Activated CD8-positive, alpha-beta memory T cell treated with anti-CD3 and anti-CD28 coated beads, Interleukin-2, amount 10 ng/mL, durations not matched to agents 7 days and 5 days (primary cell): Measurements from ENCODE around the gene FOXA2. TPM values are rescaled to one million over a fixed set of nuclear protein-coding genes. Genes with fewer than 3 reads are reported as not detected.
"Not testable (repeated sequence)": the region's sequence is repeated elsewhere in the genome, so short reads cannot be mapped to it uniquely, and the experiment has no call there.

Source experiments
- ATAC-seq: fragments of 150-1000 bp; cut with Tn5 transposase; one replicate; pipeline ENCODE4 v1.10.0; 2021; ENCODE audit warnings: moderate library complexity
- CTCF ChIA-PET: fragments of 350-600 bp; sonication (Branson Sonifier 250); formaldehyde crosslinking; loops from one replicate; lab custom pipeline; 2021; ENCODE audit warnings: antibody characterized with exemption; lab: Charles Lee
- DNase-seq: peaks from one replicate; pipeline ENCODE4 v3.0.0-alpha.2; 2020
- H3K27ac Mint-ChIP-seq: one replicate; pipeline ENCODE4 v1.8.0; 2021; ENCODE audit warnings: mild to moderate bottlenecking, mixed read lengths
- H3K27me3 Mint-ChIP-seq: one replicate; pipeline ENCODE4 v1.8.0; 2021; ENCODE audit warnings: mixed read lengths
- H3K36me3 Mint-ChIP-seq: one replicate; pipeline ENCODE4 v1.8.0; 2021; ENCODE audit warnings: mild to moderate bottlenecking, mixed read lengths
- H3K4me1 Mint-ChIP-seq: one replicate; pipeline ENCODE4 v1.8.0; 2021; ENCODE audit warnings: mixed read lengths
- H3K4me3 Mint-ChIP-seq: one replicate; pipeline ENCODE4 v1.8.0; 2021; ENCODE audit warnings: mild to moderate bottlenecking, moderate library complexity, mixed read lengths
- H3K9me3 Mint-ChIP-seq: one replicate; pipeline ENCODE4 v1.8.0; 2022; ENCODE audit warnings: low read depth, mixed read lengths
- total RNA-seq, 2 experiments: library from RNA; stranded (reverse); gene quantifications; one replicate each; pipeline ENCODE4 v1.2.3, GENCODE V29; 2021

FOXA2 gene
- total RNA-seq, 2 experiments from 2014 or later, result not detected

- no peak for DNase-seq
- CTCF ChIA-PET, result no interaction called here
- no peaks in the 10 kb centered on the region for H3K27me3 Mint-ChIP-seq
These were observed 30.0 kb downstream of the FOXA2 start for GRCh38 chr20:22554391-22554790.

GRCh38 chr20:22550514-22550913 lies 33.9 kb downstream of the FOXA2 start:
- H3K27me3 Mint-ChIP-seq, H3K36me3 Mint-ChIP-seq, CTCF ChIA-PET, H3K4me1 Mint-ChIP-seq, H3K27ac Mint-ChIP-seq, H3K9me3 Mint-ChIP-seq, ATAC-seq, DNase-seq, H3K4me3 Mint-ChIP-seq: not testable (repeated sequence)

More at GRCh38 chr20:22554391-22554790, 30.0 kb downstream of the FOXA2 start:
- no peaks in the 10 kb centered on the region for H3K36me3 Mint-ChIP-seq
- no peak overlapping the region for H3K4me3 Mint-ChIP-seq
- peaks cover 1% of the 10 kb centered on the region for H3K9me3 Mint-ChIP-seq
- no peak for ATAC-seq
- H3K27ac Mint-ChIP-seq, result no peak overlapping the region
- no peaks in the 10 kb centered on the region for H3K4me1 Mint-ChIP-seq

GRCh38 chr20:22548040-22548439 lies 36.3 kb downstream of the FOXA2 start:
- ATAC-seq (no peak), DNase-seq (no peak)
- Mint-ChIP-seq H3K27me3 (no peaks in the 10 kb centered on the region), H3K4me3 (no peak overlapping the region), H3K4me1 (no peaks in the 10 kb centered on the region), H3K27ac (no peak overlapping the region), H3K9me3 (peaks cover 3% of the 10 kb centered on the region), H3K36me3 (no peaks in the 10 kb centered on the region)
- CTCF ChIA-PET, result no interaction called here

GRCh38 chr20:22546344-22546743 lies 38.0 kb downstream of the FOXA2 start:
- no peak overlapping the region for H3K27ac Mint-ChIP-seq
- DNase-seq (no peak), ATAC-seq (no peak)
- peaks cover 3% of the 10 kb centered on the region for H3K9me3 Mint-ChIP-seq
- CTCF ChIA-PET, result no interaction called here
- H3K27me3 Mint-ChIP-seq, result no peaks in the 10 kb centered on the region
- no peak overlapping the region for H3K4me3 Mint-ChIP-seq
- H3K36me3 Mint-ChIP-seq, result no peaks in the 10 kb centered on the region
- no peaks in the 10 kb centered on the region for H3K4me1 Mint-ChIP-seq

GRCh38 chr20:22545045-22545444 lies 39.3 kb downstream of the FOXA2 start:
- CTCF ChIA-PET, result no interaction called here
- ATAC-seq (no peak), DNase-seq (no peak)
- Mint-ChIP-seq H3K9me3 (peaks cover 3% of the 10 kb centered on the region), H3K4me1 (no peaks in the 10 kb centered on the region), H3K36me3 (no peaks in the 10 kb centered on the region), H3K4me3 (no peak overlapping the region), H3K27ac (no peak overlapping the region), H3K27me3 (no peaks in the 10 kb centered on the region)

GRCh38 chr20:22544462-22544861 lies 39.9 kb downstream of the FOXA2 start:
- Mint-ChIP-seq H3K4me1 (no peaks in the 10 kb centered on the region), H3K36me3 (no peaks in the 10 kb centered on the region), H3K27ac (no peak overlapping the region), H3K4me3 (no peak overlapping the region), H3K27me3 (no peaks in the 10 kb centered on the region), H3K9me3 (peaks cover 3% of the 10 kb centered on the region)
- ATAC-seq, result no peak
- no peak for DNase-seq
- CTCF ChIA-PET, result no interaction called here

GRCh38 chr20:22542427-22542826 lies 41.9 kb downstream of the FOXA2 start:
- no peak overlapping the region for H3K27ac Mint-ChIP-seq
- H3K4me1 Mint-ChIP-seq, result no peaks in the 10 kb centered on the region
- no peaks in the 10 kb centered on the region for H3K36me3 Mint-ChIP-seq

GRCh38 chr20:22540832-22541231 lies 43.5 kb downstream of the FOXA2 start:
- H3K27ac Mint-ChIP-seq, result no peak overlapping the region
- DNase-seq (no peak), ATAC-seq (no peak)
- no peaks in the 10 kb centered on the region for H3K4me1 Mint-ChIP-seq
- H3K27me3 Mint-ChIP-seq, result no peaks in the 10 kb centered on the region
- no peaks in the 10 kb centered on the region for H3K36me3 Mint-ChIP-seq
- H3K4me3 Mint-ChIP-seq, result no peak overlapping the region
- CTCF ChIA-PET, result no interaction called here
- peaks cover 9% of the 10 kb centered on the region for H3K9me3 Mint-ChIP-seq

More at GRCh38 chr20:22542427-22542826, 41.9 kb downstream of the FOXA2 start:
- Mint-ChIP-seq H3K27me3 (no peaks in the 10 kb centered on the region), H3K4me3 (no peak overlapping the region), H3K9me3 (peaks cover 7% of the 10 kb centered on the region)
- CTCF ChIA-PET, result no interaction called here
- ATAC-seq (no peak), DNase-seq (no peak)

GRCh38 chr20:22536956-22537756 lies 47.2 kb downstream of the FOXA2 start:
- DNase-seq (no peak), ATAC-seq (no peak)
- peaks cover 6% of the 10 kb centered on the region for H3K9me3 Mint-ChIP-seq
- no peaks in the 10 kb centered on the region for H3K27me3 Mint-ChIP-seq
- CTCF ChIA-PET, result no interaction called here
- no peak overlapping the region for H3K27ac Mint-ChIP-seq
- H3K4me1 Mint-ChIP-seq, result no peaks in the 10 kb centered on the region
- no peaks in the 10 kb centered on the region for H3K36me3 Mint-ChIP-seq
- no peak overlapping the region for H3K4me3 Mint-ChIP-seq

GRCh38 chr20:22536141-22536828 lies 48.1 kb downstream of the FOXA2 start:
- CTCF ChIA-PET, result no interaction called here
- H3K9me3 Mint-ChIP-seq, result peaks cover 6% of the 10 kb centered on the region
- no peaks in the 10 kb centered on the region for H3K27me3 Mint-ChIP-seq
- H3K27ac Mint-ChIP-seq, result no peak overlapping the region
- H3K4me1 Mint-ChIP-seq, result no peaks in the 10 kb centered on the region
- DNase-seq, result no peak
- no peaks in the 10 kb centered on the region for H3K36me3 Mint-ChIP-seq
- no peak overlapping the region for H3K4me3 Mint-ChIP-seq
- ATAC-seq, result no peak

- DNase-seq, result no peak
- ATAC-seq, result no peak
- Mint-ChIP-seq H3K9me3 (peaks cover 6% of the 10 kb centered on the region), H3K4me3 (no peak overlapping the region), H3K27ac (no peak overlapping the region), H3K36me3 (no peaks in the 10 kb centered on the region), H3K27me3 (no peaks in the 10 kb centered on the region), H3K4me1 (no peaks in the 10 kb centered on the region)
- CTCF ChIA-PET, result no interaction called here
These were observed 48.9 kb downstream of the FOXA2 start for GRCh38 chr20:22535483-22535882.

GRCh38 chr20:22533823-22534751 lies 50.3 kb downstream of the FOXA2 start:
- CTCF ChIA-PET, result no interaction called here
- no peak for DNase-seq
- H3K27ac Mint-ChIP-seq, result no peak overlapping the region
- no peaks in the 10 kb centered on the region for H3K4me1 Mint-ChIP-seq
- ATAC-seq, result no peak
- no peaks in the 10 kb centered on the region for H3K27me3 Mint-ChIP-seq
- no peaks in the 10 kb centered on the region for H3K36me3 Mint-ChIP-seq
- peaks cover 6% of the 10 kb centered on the region for H3K9me3 Mint-ChIP-seq
- H3K4me3 Mint-ChIP-seq, result no peak overlapping the region

- CTCF ChIA-PET, result no interaction called here
- ATAC-seq, result no peak
These were observed 51.8 kb downstream of the FOXA2 start for GRCh38 chr20:22532598-22532997.

More at GRCh38 chr20:22532598-22532997, 51.8 kb downstream of the FOXA2 start:
- H3K27ac Mint-ChIP-seq, result no peak overlapping the region
- peaks cover 2% of the 10 kb centered on the region for H3K9me3 Mint-ChIP-seq
- no peak overlapping the region for H3K4me3 Mint-ChIP-seq
- H3K36me3 Mint-ChIP-seq, result no peaks in the 10 kb centered on the region
- DNase-seq, result no peak
- no peaks in the 10 kb centered on the region for H3K27me3 Mint-ChIP-seq
- no peaks in the 10 kb centered on the region for H3K4me1 Mint-ChIP-seq
